GM19397 (cell line): Measurements from ENCODE around the gene RBM12.
"Not testable (repeated sequence)": the region's sequence is repeated elsewhere in the genome, so short reads cannot be mapped to it uniquely, and the experiment has no call there.

Experiments used
- ATAC-seq: cut with Tn5 transposase; IDR thresholded peaks from one replicate; pipeline ENCODE4 v1.9.1; 2021; ENCODE audit warnings: mild to moderate bottlenecking, moderate library complexity; ENCODE audit not compliant: unreplicated experiment

Gene RBM12

GRCh38 chr20:35664466-35665206, at the start of gene RBM12, which contains the start of gene CPNE1:
Gene RBM12 (minus strand): TSS chr20:35664900. CDS start chr20:35655322, 9,578 bp downstream.
Gene CPNE1 (minus strand): TSS chr20:35664900. CDS start chr20:35632923, 31,977 bp downstream.
- peak; percentile 74 for ATAC-seq

GRCh38 chr20:35714127-35714526, 49.4 kb upstream of the RBM12 start:
- no peak for ATAC-seq

- ATAC-seq = not testable (repeated sequence)
These were observed 48.4 kb upstream of the RBM12 start for GRCh38 chr20:35713120-35713519.

GRCh38 chr20:35711588-35712209, 47.0 kb upstream of the RBM12 start:
- no peak for ATAC-seq

GRCh38 chr20:35710884-35711587, 46.3 kb upstream of the RBM12 start:
- ATAC-seq = no peak

- no peak for ATAC-seq
These were observed 45.3 kb upstream of the RBM12 start for GRCh38 chr20:35710039-35710438.

- no peak for ATAC-seq
These were observed 44.6 kb upstream of the RBM12 start for GRCh38 chr20:35709259-35709658.

- ATAC-seq = no peak
These were observed 43.8 kb upstream of the RBM12 start for GRCh38 chr20:35708502-35708901.

GRCh38 chr20:35706591-35707529, 42.2 kb upstream of the RBM12 start:
- not testable (repeated sequence) for ATAC-seq

GRCh38 chr20:35705894-35706293, 41.2 kb upstream of the RBM12 start:
- not testable (repeated sequence) for ATAC-seq

- no peak for ATAC-seq
These were observed 40.0 kb upstream of the RBM12 start for GRCh38 chr20:35704514-35705261.

- no peak for ATAC-seq
These were observed 38.4 kb upstream of the RBM12 start for GRCh38 chr20:35702824-35703695.

- ATAC-seq = no peak
These were observed 37.5 kb upstream of the RBM12 start for GRCh38 chr20:35702051-35702823.

GRCh38 chr20:35700625-35701148, 36.0 kb upstream of the RBM12 start:
- no peak for ATAC-seq

- no peak for ATAC-seq
These were observed 35.4 kb upstream of the RBM12 start for GRCh38 chr20:35699957-35700624.

GRCh38 chr20:35699127-35699956, 34.6 kb upstream of the RBM12 start, which contains the start of the genes NFS1 and ROMO1:
Gene NFS1 (minus strand): TSS chr20:35699352. CDS start chr20:35699288, 64 bp downstream.
Gene ROMO1 (plus strand): TSS chr20:35699405. CDS start chr20:35699633, 228 bp downstream.
- ATAC-seq = peak; percentile 84
